ENCODE results near the gene TTYH3. TPM values are rescaled to one million over a fixed set of nuclear protein-coding genes. Genes with fewer than 3 reads are reported as not detected.

TTYH3 gene
- total and polyA plus RNA-seq, 2 donors from 2014 or later = 22.5 to 55.0 TPM

GRCh38 chr7:2701424-2701823 is 69.6 kb downstream of the TTYH3 start:
- no peak for FAIRE-seq
- H3K9me3 ChIP-seq (ENCODE audit: control insufficient read depth in 2 of 3, insufficient read depth in 1 of 3, low read length in 3 of 3) = no peaks in the 10 kb centered on the region
- intact Hi-C loops (cut with DNase I) = no loop called here
- DNase-seq = peak in 1 of 5 donors; percentile 68
- no peak overlapping the region for H3K4me3 ChIP-seq (ENCODE audit: low read length in 3 of 3)
- TF ChIP-seq CTCF (IDR thresholded peaks at IDR 0.05; ENCODE audit: borderline replicate concordance, extremely low read depth, insufficient read depth) = no peak
- H3K36me3 ChIP-seq (ENCODE audit: control insufficient read depth in 2 of 3, insufficient read depth in 3 of 3, low read length in 3 of 3) = no peaks in the 10 kb centered on the region
- no peak overlapping the region for H3K9ac ChIP-seq (ENCODE audit: low read length in 3 of 3)
- no peak overlapping the region for H3K27ac ChIP-seq (ENCODE audit: low read depth in 2 of 2, low read length in 2 of 2)
- H3K4me1 ChIP-seq (ENCODE audit: control insufficient read depth in 2 of 3, insufficient read depth in 2 of 3, low read depth in 1 of 3, low read length in 3 of 3) = no peaks in the 10 kb centered on the region
- H3K27me3 ChIP-seq (ENCODE audit: control insufficient read depth, insufficient read depth, low read length) = no peaks in the 10 kb centered on the region

DNA sequence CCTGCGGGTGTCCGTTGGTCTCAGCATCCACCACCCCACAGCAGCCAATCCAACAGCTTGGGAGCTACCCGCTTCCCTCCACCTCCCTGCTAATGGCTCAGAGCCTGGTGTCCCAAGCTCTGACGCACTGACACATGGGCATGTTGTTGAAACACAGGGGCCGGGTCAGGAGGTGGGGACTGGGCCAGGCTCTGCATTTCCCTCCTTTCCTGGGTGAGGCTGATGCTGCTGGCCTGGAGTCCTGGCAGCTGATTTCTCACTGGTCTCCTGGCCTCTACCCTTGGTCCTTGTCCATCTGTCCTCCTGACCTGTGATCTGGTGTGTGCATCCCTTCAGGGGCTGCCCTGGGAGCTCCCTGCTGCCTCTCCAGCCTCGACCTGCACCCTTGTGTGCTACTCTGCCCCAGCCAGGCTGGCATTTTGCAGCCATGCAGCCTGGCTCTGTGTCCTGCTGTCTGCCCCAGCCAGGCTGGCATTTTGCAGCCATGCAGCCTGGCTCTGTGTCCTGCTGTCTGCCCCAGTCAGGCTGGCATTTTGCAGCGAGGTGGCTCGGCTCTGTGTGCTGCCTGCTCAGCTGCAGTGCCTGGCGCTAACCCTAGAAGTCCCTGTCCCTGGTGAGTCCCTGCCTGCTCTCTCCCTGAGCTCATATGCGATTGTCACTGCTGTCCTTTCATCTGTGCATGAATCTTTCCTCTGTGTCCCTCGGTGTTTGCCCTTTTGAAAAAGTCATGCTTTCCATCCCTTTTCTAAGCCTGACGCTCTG is 70.2 kb downstream of the TTYH3 start:
- intact Hi-C loops (cut with DNase I) = no loop called here
- Histone ChIP-seq H3K9me3 (ENCODE audit: control insufficient read depth in 2 of 3, insufficient read depth in 1 of 3, low read length in 3 of 3) (no peaks in the 10 kb centered on the region), H3K27ac (ENCODE audit: low read depth in 2 of 2, low read length in 2 of 2) (no peak overlapping the region), H3K4me1 (ENCODE audit: control insufficient read depth in 2 of 3, insufficient read depth in 2 of 3, low read depth in 1 of 3, low read length in 3 of 3) (no peaks in the 10 kb centered on the region), H3K27me3 (ENCODE audit: control insufficient read depth, insufficient read depth, low read length) (no peaks in the 10 kb centered on the region), H3K9ac (ENCODE audit: low read length in 3 of 3) (no peak overlapping the region), H3K36me3 (ENCODE audit: control insufficient read depth in 2 of 3, insufficient read depth in 3 of 3, low read length in 3 of 3) (no peaks in the 10 kb centered on the region), H3K4me3 (ENCODE audit: low read length in 3 of 3) (no peak overlapping the region)
- FAIRE-seq = no peak
- DNase-seq = no peak
- TF ChIP-seq CTCF (IDR thresholded peaks at IDR 0.05; ENCODE audit: borderline replicate concordance, extremely low read depth, insufficient read depth) = no peak

- TF ChIP-seq CTCF (IDR thresholded peaks at IDR 0.05; ENCODE audit: borderline replicate concordance, extremely low read depth, insufficient read depth) = no peak
Measured at GRCh38 chr7:2702594-2702957, 70.8 kb downstream of the TTYH3 start.

More at GRCh38 chr7:2702594-2702957, 70.8 kb downstream of the TTYH3 start:
- no peaks in the 10 kb centered on the region for H3K4me1 ChIP-seq (ENCODE audit: control insufficient read depth in 2 of 3, insufficient read depth in 2 of 3, low read depth in 1 of 3, low read length in 3 of 3)
- H3K27ac ChIP-seq (ENCODE audit: low read depth in 2 of 2, low read length in 2 of 2) = no peak overlapping the region
- FAIRE-seq (no peak), DNase-seq (peak in 1 of 5 donors; percentile 61)
- H3K27me3 ChIP-seq (ENCODE audit: control insufficient read depth, insufficient read depth, low read length) = no peaks in the 10 kb centered on the region
- no peak overlapping the region for H3K9ac ChIP-seq (ENCODE audit: low read length in 3 of 3)
- intact Hi-C loops (cut with DNase I) = no loop called here
- H3K36me3 ChIP-seq (ENCODE audit: control insufficient read depth in 2 of 3, insufficient read depth in 3 of 3, low read length in 3 of 3) = no peaks in the 10 kb centered on the region
- no peak overlapping the region for H3K4me3 ChIP-seq (ENCODE audit: low read length in 3 of 3)
- no peaks in the 10 kb centered on the region for H3K9me3 ChIP-seq (ENCODE audit: control insufficient read depth in 2 of 3, insufficient read depth in 1 of 3, low read length in 3 of 3)

Data from kidney (tissue), 14 donors.